ENCODE measurements around the gene MTERF2. TPM values are rescaled to one million over a fixed set of nuclear protein-coding genes. Genes with fewer than 3 reads are reported as not detected.
A peak's percentile ranks its signal among the peaks of the same experiment; 100 is the strongest.

The MTERF2 gene
- total and polyA plus RNA-seq, 2 of the 13 experiments (the other 11 are each of a cell fraction or from before 2014, with no cell fraction given), result 8.0 to 11.6 TPM

DNA sequence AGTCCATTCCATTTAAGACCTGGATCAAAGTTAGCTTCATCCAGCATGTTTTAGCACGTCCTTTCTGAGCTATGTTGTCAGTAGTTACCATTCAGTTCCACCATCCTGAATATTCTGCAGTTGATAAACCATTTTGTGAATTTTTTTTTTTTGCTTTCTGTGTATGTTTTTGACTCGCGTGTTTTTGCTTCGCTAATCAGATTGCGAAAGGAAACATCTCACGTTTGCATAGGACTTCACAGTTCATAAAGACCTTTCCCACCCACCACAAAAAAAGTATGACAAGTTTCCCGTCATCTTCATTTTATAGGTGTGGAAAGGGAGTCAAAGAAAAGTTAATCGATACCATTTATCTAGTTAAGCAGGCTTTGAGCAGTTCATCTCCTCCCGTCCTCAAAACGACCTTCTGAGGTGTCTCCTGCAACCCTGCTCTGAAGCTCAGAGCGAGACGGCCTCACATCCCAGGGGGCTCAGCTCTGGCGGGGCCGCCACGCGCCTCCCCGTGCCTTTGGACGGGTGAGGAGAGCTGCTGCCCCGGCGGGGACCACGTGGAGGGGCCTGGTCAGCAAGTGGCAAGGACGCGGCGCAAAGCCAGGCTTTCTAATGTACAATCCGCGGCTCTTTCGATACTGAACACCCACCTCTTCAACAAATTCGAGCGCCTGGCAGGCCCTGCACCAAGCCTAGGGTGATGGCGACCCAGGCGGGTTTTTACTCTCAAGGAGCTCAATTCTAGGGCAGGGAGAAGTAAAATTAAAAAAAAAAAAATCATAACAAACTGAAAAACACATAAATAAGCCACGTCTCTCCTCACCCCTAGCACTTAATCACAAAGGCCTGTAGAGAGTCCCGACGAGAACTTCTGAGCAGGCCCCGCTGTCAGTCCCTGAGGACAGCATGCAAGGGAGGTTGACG lies 32.2 kb downstream of the MTERF2 start (continued):
- TF ChIP-seq, protein P1, sequence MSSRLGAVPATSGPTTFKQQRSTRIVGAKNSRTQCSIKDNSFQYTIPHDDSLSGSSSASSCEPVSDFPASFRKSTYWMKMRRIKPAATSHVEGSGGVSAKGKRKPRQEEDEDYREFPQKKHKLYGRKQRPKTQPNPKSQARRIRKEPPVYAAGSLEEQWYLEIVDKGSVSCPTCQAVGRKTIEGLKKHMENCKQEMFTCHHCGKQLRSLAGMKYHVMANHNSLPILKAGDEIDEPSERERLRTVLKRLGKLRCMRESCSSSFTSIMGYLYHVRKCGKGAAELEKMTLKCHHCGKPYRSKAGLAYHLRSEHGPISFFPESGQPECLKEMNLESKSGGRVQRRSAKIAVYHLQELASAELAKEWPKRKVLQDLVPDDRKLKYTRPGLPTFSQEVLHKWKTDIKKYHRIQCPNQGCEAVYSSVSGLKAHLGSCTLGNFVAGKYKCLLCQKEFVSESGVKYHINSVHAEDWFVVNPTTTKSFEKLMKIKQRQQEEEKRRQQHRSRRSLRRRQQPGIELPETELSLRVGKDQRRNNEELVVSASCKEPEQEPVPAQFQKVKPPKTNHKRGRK (CRISPR knock-in tag; IDR thresholded peaks at IDR 0.05), result no peak
- TF ChIP-seq MTERF4 (CRISPR knock-in tag; IDR thresholded peaks at IDR 0.05) (no peak), FIP1L1 (IDR thresholded peaks at IDR 0.05; ENCODE audit: borderline replicate concordance, insufficient read depth, low read depth, low read length) (no peak), SETDB1 (CRISPR knock-in tag; IDR thresholded peaks at IDR 0.05; ENCODE audit: borderline replicate concordance) (0 out of 2 replicates have a peak, but pooled peaks have one; percentile 22), SP140L (CRISPR knock-in tag; IDR thresholded peaks at IDR 0.05; ENCODE audit: borderline replicate concordance) (no peak), HNRNPK (IDR thresholded peaks at IDR 0.05; ENCODE audit: low read depth, low read length, poor library complexity, severe bottlenecking) (no peak), ZNF10 (CRISPR knock-in tag; IDR thresholded peaks at IDR 0.05; ENCODE audit: borderline replicate concordance, low read depth) (no peak), CAMTA2 (CRISPR knock-in tag; IDR thresholded peaks at IDR 0.05; ENCODE audit: borderline replicate concordance) (no peak; the same call in 1 of the 2 replicates), GTF3A (CRISPR knock-in tag; conservative IDR thresholded peaks at IDR 0.05) (no peak), PAF1 (CRISPR knock-in tag; IDR thresholded peaks at IDR 0.05) (no peak), MAFK (conservative IDR thresholded peaks at IDR 0.05 in 1 of 2, IDR thresholded peaks at IDR 0.05 in 1 of 2; ENCODE audit: low read length in 2 of 2) (0 out of 4 replicates have a peak, but pooled peaks of 1 of the 2 experiments have one; percentile 13), SRSF9 (IDR thresholded peaks at IDR 0.05; ENCODE audit: borderline replicate concordance, insufficient read depth, low read depth, low read length, poor library complexity, severe bottlenecking) (no peak), MAFF (IDR thresholded peaks at IDR 0.05; ENCODE audit: low read depth, low read length) (no peak), ISL2 (CRISPR knock-in tag; IDR thresholded peaks at IDR 0.05) (no peak), TERF1 (CRISPR knock-in tag; IDR thresholded peaks at IDR 0.05) (no peak), ZNF652 (CRISPR knock-in tag; IDR thresholded peaks at IDR 0.05; ENCODE audit: borderline replicate concordance, low read depth) (no peak), SRY (CRISPR knock-in tag; IDR thresholded peaks at IDR 0.05) (0 out of 2 replicates have a peak, but pooled peaks have one; percentile 9), HNRNPH1 (optimal IDR thresholded peaks at IDR 0.05; ENCODE audit: low read depth, low read length) (no peak), KAT7 (CRISPR knock-in tag; IDR thresholded peaks at IDR 0.05; ENCODE audit: borderline replicate concordance) (no peak), DZIP1 (CRISPR knock-in tag; IDR thresholded peaks at IDR 0.05) (no peak)
- TF ChIP-seq, protein P2, sequence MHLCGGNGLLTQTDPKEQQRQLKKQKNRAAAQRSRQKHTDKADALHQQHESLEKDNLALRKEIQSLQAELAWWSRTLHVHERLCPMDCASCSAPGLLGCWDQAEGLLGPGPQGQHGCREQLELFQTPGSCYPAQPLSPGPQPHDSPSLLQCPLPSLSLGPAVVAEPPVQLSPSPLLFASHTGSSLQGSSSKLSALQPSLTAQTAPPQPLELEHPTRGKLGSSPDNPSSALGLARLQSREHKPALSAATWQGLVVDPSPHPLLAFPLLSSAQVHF (CRISPR knock-in tag; IDR thresholded peaks at IDR 0.05), result no peak
